Neutrophil (primary cell): ENCODE measurements around the gene B4GALT1.
A peak's percentile ranks its signal among the peaks of the same experiment; 100 is the strongest.

Source experiments
- H3K27ac ChIP-seq: fragments of 200-600 bp; sonication (generic); 2 replicates; pipeline ENCODE4 v1.5.1; 2016; ENCODE audit warnings: mild to moderate bottlenecking, moderate library complexity
- H3K27me3 ChIP-seq: fragments of 200-600 bp; sonication (generic); 2 replicates; pipeline ENCODE4 v1.6.0; 2016; ENCODE audit warnings: mild to moderate bottlenecking
- H3K36me3 ChIP-seq: fragments of 200-600 bp; sonication (generic); 2 replicates; pipeline ENCODE4 v1.5.1; 2017
- H3K4me1 ChIP-seq, 2 experiments: fragments of 200-600 bp in 1 of 2; sonication (generic) in 1 of 2; 1 replicate in 1 of 2; 2 replicates in 1 of 2; pipeline versions ENCODE4 v1.5.1 to v1.6.1; 2013 to 2016; ENCODE audit warnings: low read depth in 1 of 2, low read length in 1 of 2, mild to moderate bottlenecking in 1 of 2, moderate library complexity in 1 of 2; ENCODE audit not compliant: control insufficient read depth in 1 of 2, insufficient read depth in 1 of 2
- H3K4me3 ChIP-seq, 2 experiments: fragments of 200-600 bp in 1 of 2; sonication (generic) in 1 of 2; 1 replicate in 1 of 2; 2 replicates in 1 of 2; pipeline ENCODE4 v1.5.1; 2013 to 2016; ENCODE audit warnings: low read depth in 1 of 2, low read length in 1 of 2, mild to moderate bottlenecking in 1 of 2, moderate library complexity in 1 of 2
- H3K9me3 ChIP-seq: fragments of 200-600 bp; sonication (generic); 2 replicates; pipeline ENCODE4 v1.5.1; 2016
- TF ChIP-seq, protein P1 (sequence below): fragments of 200-600 bp; sonication (generic); IDR thresholded peaks from 2 replicates; pipeline ENCODE4 v1.5.1; 2016; ENCODE audit warnings: antibody characterized with exemption

The B4GALT1 gene

DNA sequence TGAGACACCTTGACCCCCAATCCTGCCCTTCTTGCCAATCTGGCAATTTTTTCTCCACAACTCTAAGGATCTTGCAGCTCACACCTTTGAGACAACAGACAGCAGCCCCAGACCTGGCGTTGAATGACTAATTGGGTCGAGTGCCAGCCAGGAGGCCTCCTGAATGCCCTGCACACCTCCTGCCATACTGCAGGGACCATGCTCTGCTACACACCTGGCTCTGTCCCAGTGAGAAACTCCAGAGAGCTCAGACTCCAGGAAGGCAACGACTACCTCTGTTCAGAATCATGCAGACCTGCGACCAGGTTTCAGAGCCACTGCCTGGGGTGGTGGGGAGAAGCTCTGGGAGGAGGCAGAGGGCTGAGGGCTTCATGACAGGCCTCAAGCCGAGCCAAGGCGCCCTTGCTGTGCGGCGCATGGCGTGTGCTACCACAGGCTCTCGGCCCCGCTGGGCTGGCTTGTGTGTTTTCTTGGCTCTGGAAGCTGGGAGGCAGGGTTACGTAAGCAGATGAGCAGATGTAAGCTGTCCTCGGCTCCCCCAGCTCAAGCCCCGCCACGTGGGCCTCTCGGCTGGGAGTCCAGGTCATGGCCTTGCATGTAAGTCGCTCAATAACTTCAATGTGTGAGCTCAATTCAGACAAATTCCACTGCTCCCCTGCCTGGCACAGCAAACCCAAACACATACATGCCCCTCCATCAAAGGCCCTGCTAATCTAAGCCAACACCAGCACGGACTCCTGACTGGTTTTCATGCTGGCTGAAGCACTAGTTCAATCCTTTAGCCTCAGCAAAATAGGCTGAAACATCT, 27.5 kb downstream of the B4GALT1 start:
- TF ChIP-seq, protein P1, sequence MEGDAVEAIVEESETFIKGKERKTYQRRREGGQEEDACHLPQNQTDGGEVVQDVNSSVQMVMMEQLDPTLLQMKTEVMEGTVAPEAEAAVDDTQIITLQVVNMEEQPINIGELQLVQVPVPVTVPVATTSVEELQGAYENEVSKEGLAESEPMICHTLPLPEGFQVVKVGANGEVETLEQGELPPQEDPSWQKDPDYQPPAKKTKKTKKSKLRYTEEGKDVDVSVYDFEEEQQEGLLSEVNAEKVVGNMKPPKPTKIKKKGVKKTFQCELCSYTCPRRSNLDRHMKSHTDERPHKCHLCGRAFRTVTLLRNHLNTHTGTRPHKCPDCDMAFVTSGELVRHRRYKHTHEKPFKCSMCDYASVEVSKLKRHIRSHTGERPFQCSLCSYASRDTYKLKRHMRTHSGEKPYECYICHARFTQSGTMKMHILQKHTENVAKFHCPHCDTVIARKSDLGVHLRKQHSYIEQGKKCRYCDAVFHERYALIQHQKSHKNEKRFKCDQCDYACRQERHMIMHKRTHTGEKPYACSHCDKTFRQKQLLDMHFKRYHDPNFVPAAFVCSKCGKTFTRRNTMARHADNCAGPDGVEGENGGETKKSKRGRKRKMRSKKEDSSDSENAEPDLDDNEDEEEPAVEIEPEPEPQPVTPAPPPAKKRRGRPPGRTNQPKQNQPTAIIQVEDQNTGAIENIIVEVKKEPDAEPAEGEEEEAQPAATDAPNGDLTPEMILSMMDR = no peak
- H3K9me3 ChIP-seq = no peaks in the 10 kb centered on the region
- no peaks in the 10 kb centered on the region for H3K27me3 ChIP-seq
- H3K36me3 ChIP-seq = peaks cover 5% of the 10 kb centered on the region
- H3K27ac ChIP-seq = peak overlapping the region; percentile 14
- H3K4me1 ChIP-seq = peaks cover 68 to 70% of the 10 kb centered on the region in 2 experiments
- no peak overlapping the region for H3K4me3 ChIP-seq

DNA sequence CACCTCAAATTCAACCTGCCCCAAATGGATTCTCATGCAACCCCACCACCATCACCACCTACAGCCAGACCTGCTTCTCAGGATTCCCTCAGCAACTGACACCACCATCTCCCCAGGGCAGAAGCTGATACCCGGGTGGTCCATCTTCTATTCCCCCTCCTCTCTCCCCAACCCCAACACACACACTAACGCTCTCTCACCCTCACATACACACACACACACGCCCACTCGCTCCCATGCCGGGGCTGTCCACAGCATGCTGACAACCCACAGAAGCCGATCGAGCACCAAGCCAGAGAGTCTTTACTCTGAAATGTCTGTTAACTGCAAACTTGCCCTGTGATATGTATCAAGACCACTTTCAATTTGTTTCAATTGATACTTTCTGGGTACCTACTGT, 28.4 kb downstream of the B4GALT1 start:
- TF ChIP-seq, protein P1 = no peak
- Histone ChIP-seq H3K4me1 (peaks cover 60 to 64% of the 10 kb centered on the region in 2 experiments), H3K36me3 (peaks cover 13% of the 10 kb centered on the region), H3K4me3 (no peak overlapping the region), H3K9me3 (no peaks in the 10 kb centered on the region), H3K27ac (no peak overlapping the region), H3K27me3 (no peaks in the 10 kb centered on the region)

DNA sequence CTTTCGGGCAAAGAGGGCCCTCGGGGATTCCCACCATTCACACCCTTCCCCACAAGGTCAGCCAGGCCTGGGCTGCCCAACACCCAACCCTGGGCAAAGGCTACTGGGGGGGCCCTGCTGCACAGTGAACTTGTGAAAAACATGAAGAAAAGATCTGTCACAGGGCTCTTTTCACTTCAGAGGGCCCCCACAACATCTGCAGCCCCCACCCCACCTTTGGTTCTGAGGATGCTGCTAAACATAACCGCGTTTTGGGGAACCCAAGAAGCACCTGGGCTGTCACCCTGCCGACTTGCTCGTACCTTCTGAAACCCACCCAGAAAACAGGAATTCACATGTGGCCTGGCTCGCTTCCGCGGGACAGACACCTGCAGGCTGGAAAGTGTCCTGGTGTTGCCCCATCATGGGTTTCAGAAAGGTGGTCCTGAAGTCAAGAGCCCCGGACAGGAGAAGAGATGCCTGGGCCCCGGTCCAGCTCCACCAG, 29.3 kb downstream of the B4GALT1 start:
- peaks cover 50 to 54% of the 10 kb centered on the region in 2 experiments for H3K4me1 ChIP-seq
- no peak overlapping the region for H3K4me3 ChIP-seq
- H3K27ac ChIP-seq = peak overlapping the region; percentile 83
- H3K9me3 ChIP-seq = no peaks in the 10 kb centered on the region
- no peaks in the 10 kb centered on the region for H3K27me3 ChIP-seq
- H3K36me3 ChIP-seq = peaks cover 23% of the 10 kb centered on the region
- TF ChIP-seq, protein P1 = no peak

DNA sequence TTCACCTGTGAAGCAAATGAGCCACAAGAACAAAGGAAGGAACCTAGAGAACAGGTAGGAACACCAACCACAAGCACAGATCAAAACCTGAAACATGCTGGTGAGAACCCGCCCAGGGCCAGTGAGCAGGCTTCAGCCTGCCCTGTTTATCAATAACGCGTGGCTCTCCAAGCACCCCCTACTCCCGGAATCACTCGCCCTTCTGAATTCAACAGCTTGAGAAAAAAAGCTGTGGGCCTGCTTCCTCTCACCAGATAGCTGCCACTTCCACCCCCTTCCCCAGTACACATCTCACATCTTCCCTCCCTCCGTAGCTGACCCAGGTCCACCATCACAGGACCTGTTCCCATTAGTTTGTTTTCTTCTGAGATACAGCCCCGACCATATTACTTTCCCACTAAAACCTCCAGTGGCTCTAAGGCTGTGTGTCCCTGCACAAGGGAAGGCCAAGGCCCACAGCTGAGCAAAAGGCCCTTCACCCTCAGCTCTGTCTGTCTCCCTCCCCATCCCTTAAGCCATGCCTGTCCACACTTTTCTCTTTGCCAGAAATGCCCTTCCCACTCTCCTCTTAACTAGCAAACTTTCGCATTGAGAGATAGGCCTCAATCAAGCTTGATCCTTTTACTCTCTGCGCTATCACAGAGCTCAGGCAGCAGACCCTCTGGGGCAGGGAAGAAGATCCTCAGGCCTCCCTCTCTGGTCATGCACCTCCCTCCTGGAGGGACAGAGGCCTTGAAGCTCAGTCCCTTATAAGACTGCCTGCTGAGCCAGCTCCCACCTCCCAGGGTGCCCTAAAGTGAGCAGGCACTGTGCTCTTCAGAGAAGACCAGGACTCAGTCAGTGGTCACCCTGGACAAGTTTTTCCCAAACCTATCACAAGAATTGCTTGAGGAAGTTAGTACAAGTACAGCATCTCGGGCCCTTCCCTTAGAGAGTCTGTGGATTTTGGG, 30.1 kb downstream of the B4GALT1 start:
- TF ChIP-seq, protein P1 = no peak
- Histone ChIP-seq H3K9me3 (no peaks in the 10 kb centered on the region), H3K27ac (peak overlapping the region; percentile 83), H3K36me3 (peaks cover 29% of the 10 kb centered on the region), H3K4me1 (peaks cover 43 to 50% of the 10 kb centered on the region in 2 experiments), H3K4me3 (no peak overlapping the region), H3K27me3 (no peaks in the 10 kb centered on the region)

DNA sequence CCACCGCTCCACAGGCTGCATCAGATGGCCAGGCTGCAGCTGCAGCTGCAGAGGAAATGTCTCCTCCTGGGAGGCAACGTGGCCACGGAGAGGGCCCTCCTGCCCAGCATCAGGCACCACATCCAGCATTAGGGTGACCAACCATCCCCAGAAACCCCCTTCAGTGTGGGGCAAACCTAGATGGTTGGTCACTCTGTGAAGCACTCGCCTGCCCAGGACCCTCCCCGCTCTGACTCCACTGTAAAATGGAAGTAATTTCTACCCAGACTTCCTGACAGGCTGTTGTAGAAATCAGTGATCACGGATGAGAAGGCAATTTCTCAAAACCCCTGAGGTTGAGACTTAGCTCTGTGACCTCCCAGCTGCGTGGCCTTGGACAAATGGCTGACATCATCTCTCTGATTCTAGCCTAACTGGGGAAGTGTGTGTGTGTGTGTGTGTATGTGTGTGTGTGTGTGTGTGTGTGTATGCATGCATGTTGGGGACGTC, 31.6 kb downstream of the B4GALT1 start:
- H3K27ac ChIP-seq = peak overlapping the region; percentile 83
- H3K36me3 ChIP-seq = peaks cover 40% of the 10 kb centered on the region
- no peaks in the 10 kb centered on the region for H3K9me3 ChIP-seq
- TF ChIP-seq, protein P1 = no peak
- no peaks in the 10 kb centered on the region for H3K27me3 ChIP-seq
- peak overlapping the region; percentile 27 to 38 for H3K4me3 ChIP-seq
- peaks cover 46 to 53% of the 10 kb centered on the region in 2 experiments for H3K4me1 ChIP-seq
